GM23338 (cell line): ENCODE results near the gene SEMA3C. TPM values are rescaled to one million over a fixed set of nuclear protein-coding genes. Genes with fewer than 3 reads are reported as not detected.

Experiments used
- ATAC-seq: fragments of 200-7000 bp; cut with Tn5 transposase; 3 replicates; pipeline ENCODE4 v1.9.1; 2020
- DNase-seq: peaks from one replicate; pipeline ENCODE4 v3.0.0-alpha.2; 2015; ENCODE audit warnings: low spot score
- H2AFZ ChIP-seq: fragments of 200-600 bp; sonication (generic); 2 replicates; pipeline ENCODE4 v1.8.0; 2016; ENCODE audit warnings: antibody characterized with exemption, mild to moderate bottlenecking, moderate library complexity
- H3F3A ChIP-seq: fragments of 200-600 bp; sonication (generic); replicated peaks from 2 replicates; pipeline ENCODE4 v1.8.0; 2017; ENCODE audit warnings: antibody characterized with exemption, mixed run types, low read depth
- H3K27ac ChIP-seq: fragments of 200-600 bp; sonication (generic); 2 replicates; pipeline ENCODE4 v1.6.1; 2016; ENCODE audit warnings: low read depth
- H3K27me3 ChIP-seq: fragments of 200-600 bp; sonication (generic); 2 replicates; pipeline ENCODE4 v1.8.0; 2016; ENCODE audit warnings: mild to moderate bottlenecking, mixed run types, moderate library complexity; ENCODE audit not compliant: insufficient read depth
- H3K36me3 ChIP-seq: fragments of 200-600 bp; sonication (generic); 2 replicates; pipeline ENCODE4 v1.8.0; 2016; ENCODE audit warnings: mild to moderate bottlenecking; ENCODE audit not compliant: insufficient read depth
- H3K4me1 ChIP-seq: fragments of 200-600 bp; sonication (generic); 2 replicates; pipeline ENCODE4 v1.8.0; 2016; ENCODE audit warnings: mild to moderate bottlenecking, moderate library complexity; ENCODE audit not compliant: insufficient read depth
- H3K4me2 ChIP-seq: fragments of 200-600 bp; sonication (generic); 2 replicates; pipeline ENCODE4 v1.7.1; 2017; ENCODE audit warnings: mixed run types
- H3K4me3 ChIP-seq: fragments of 200-600 bp; sonication (generic); 2 replicates; pipeline ENCODE4 v1.6.1; 2016; ENCODE audit warnings: mixed run types
- H3K79me2 ChIP-seq: fragments of 200-600 bp; sonication (generic); replicated peaks from 2 replicates; pipeline ENCODE4 v1.8.0; 2017; ENCODE audit warnings: mild to moderate bottlenecking; ENCODE audit not compliant: insufficient read depth
- H3K9me2 ChIP-seq: fragments of 200-600 bp; sonication (generic); 2 replicates; pipeline ENCODE4 v1.8.0; 2017; ENCODE audit not compliant: insufficient read depth
- H4K20me1 ChIP-seq: fragments of 200-600 bp; sonication (generic); replicated peaks from 2 replicates; pipeline ENCODE4 v1.8.0; 2017; ENCODE audit warnings: mild to moderate bottlenecking; ENCODE audit not compliant: insufficient read depth
- H3K27ac Mint-ChIP-seq: 2 replicates; pipeline ENCODE4 v1.8.0; 2020; ENCODE audit warnings: inconsistent platforms, mild to moderate bottlenecking, moderate library complexity, mixed read lengths
- H3K27me3 Mint-ChIP-seq: 3 replicates; pipeline ENCODE4 v1.8.0; 2022; ENCODE audit warnings: low read depth, mild to moderate bottlenecking, moderate library complexity, mixed read lengths, inconsistent platforms; ENCODE audit not compliant: insufficient read depth, poor library complexity
- H3K36me3 Mint-ChIP-seq: 3 replicates; pipeline ENCODE4 v1.8.0; 2021; ENCODE audit warnings: low read depth, mild to moderate bottlenecking, inconsistent platforms, moderate library complexity, mixed read lengths
- H3K4me1 Mint-ChIP-seq: 3 replicates; pipeline ENCODE4 v1.8.0; 2020; ENCODE audit warnings: mild to moderate bottlenecking, inconsistent platforms, mixed read lengths
- H3K4me3 Mint-ChIP-seq: 3 replicates; pipeline ENCODE4 v1.8.0; 2021; ENCODE audit warnings: moderate library complexity, mild to moderate bottlenecking, inconsistent platforms, mixed read lengths
- H3K9me3 Mint-ChIP-seq: 3 replicates; pipeline ENCODE4 v1.8.0; 2020; ENCODE audit warnings: moderate library complexity, mild to moderate bottlenecking, inconsistent platforms, mixed read lengths
- CREB1 ChIP-seq: fragments of 250-450 bp; sonication (Bioruptor Pico); IDR thresholded peaks from 2 replicates; pipeline ENCODE4 v1.5.0; 2020; ENCODE audit warnings: low read depth, mild to moderate bottlenecking, moderate library complexity
- CTCF ChIP-seq, 2 experiments: fragments of 200-600 bp in 1 of 2; sonication (generic) in 1 of 2; conservative IDR thresholded peaks; 2 replicates each; pipeline versions ENCODE4 v1.5.1 to v1.6.1; 2016 to 2017; ENCODE audit warnings: antibody characterized with exemption in 2 of 2, low read depth in 2 of 2, mild to moderate bottlenecking in 2 of 2, moderate library complexity in 1 of 2
- EZH2 ChIP-seq: fragments of 200-600 bp; sonication (generic); IDR thresholded peaks from one replicate; pipeline ENCODE4 v1.8.0; 2017; ENCODE audit warnings: antibody characterized with exemption, mild to moderate bottlenecking, low read depth; ENCODE audit not compliant: unreplicated experiment
- EZH2phosphoT487 ChIP-seq: fragments of 200-600 bp; sonication (generic); IDR thresholded peaks from one replicate; pipeline ENCODE4 v1.8.1; 2018; ENCODE audit warnings: antibody characterized with exemption; ENCODE audit not compliant: unreplicated experiment
- JUNB ChIP-seq: IDR thresholded peaks from one replicate; pipeline ENCODE4 v1.6.1; 2016; ENCODE audit warnings: antibody characterized with exemption; ENCODE audit not compliant: unreplicated experiment
- NANOG ChIP-seq: IDR thresholded peaks from 2 replicates; pipeline ENCODE4 v1.6.1; 2016; ENCODE audit warnings: antibody characterized with exemption, borderline replicate concordance
- POLR2AphosphoS5 ChIP-seq: IDR thresholded peaks from 2 replicates; pipeline ENCODE4 v1.6.1; 2016; ENCODE audit warnings: antibody characterized with exemption, low read depth
- REST ChIP-seq: IDR thresholded peaks from one replicate; pipeline ENCODE4 v1.6.1; 2018; ENCODE audit warnings: antibody characterized with exemption; ENCODE audit not compliant: unreplicated experiment
- STAT1 ChIP-seq: IDR thresholded peaks from one replicate; pipeline ENCODE4 v1.6.1; 2016; ENCODE audit warnings: antibody characterized with exemption; ENCODE audit not compliant: unreplicated experiment
- ZNF114 ChIP-seq: fragments of 250-450 bp; sonication (Bioruptor Pico); IDR thresholded peaks from 2 replicates; pipeline ENCODE4 v1.5.0; 2020; ENCODE audit warnings: mild to moderate bottlenecking, moderate library complexity
- ZNF331 ChIP-seq: fragments of 250-450 bp; sonication (Bioruptor Pico); IDR thresholded peaks from 2 replicates; pipeline ENCODE4 v1.5.0; 2020; ENCODE audit warnings: low read depth, mild to moderate bottlenecking, moderate library complexity
- polyA plus RNA-seq: library from polyadenylated mRNA; unstranded; fragments of >200 nt; fragmentation: Nextera tagmentation; extraction: Ambion mirVana; gene quantifications from 2 replicates; pipeline ENCODE4 v1.2.1, GENCODE V29; 2016
- total RNA-seq: library from RNA; depleted of rRNA; stranded (reverse); fragments of >200 nt; shearing (Covaris generic); gene quantifications from 2 replicates; pipeline ENCODE4 v1.2.3, GENCODE V29; 2014
- TF ChIP-seq, protein P1 (sequence below): fragments of 250-450 bp; sonication (Bioruptor Pico); IDR thresholded peaks from 2 replicates; pipeline ENCODE4 v1.5.0; 2020; ENCODE audit warnings: mild to moderate bottlenecking, moderate library complexity
- TF ChIP-seq, protein P2 (sequence below): IDR thresholded peaks from 2 replicates; pipeline ENCODE4 v1.6.1; 2016; ENCODE audit warnings: antibody characterized with exemption

The SEMA3C gene
- total and polyA plus RNA-seq, 2 experiments from 2014 or later, result 1.0 to 3.5 TPM

DNA sequence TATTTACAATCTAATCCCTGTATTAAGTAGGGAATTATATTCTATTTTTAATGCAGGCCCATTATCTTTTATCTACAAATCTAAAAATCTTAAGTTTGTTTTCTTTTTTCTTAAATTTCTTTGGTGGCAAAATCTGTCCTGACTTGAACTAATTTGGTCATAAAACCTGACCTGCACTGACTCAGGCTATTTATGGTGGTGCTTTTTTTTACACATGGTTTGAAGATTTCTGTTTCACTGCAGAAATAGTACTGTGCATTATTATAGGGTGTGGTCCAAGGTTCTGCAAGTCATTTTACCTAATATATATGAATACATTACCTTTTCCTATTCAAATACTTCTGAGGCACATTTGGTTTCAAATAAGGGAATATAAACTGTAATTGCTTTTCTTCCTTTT lies 143.4 kb downstream of the SEMA3C start:
- peaks cover 19% of the 10 kb centered on the region for H3K4me1 Mint-ChIP-seq
- DNase-seq, result no peak
- H3K4me2 ChIP-seq, result no peak overlapping the region
- no peak for ATAC-seq
- no peaks in the 10 kb centered on the region; the same call in 1 of the 2 replicates for H3K9me2 ChIP-seq
- no peaks in the 10 kb centered on the region for H3K27me3 ChIP-seq
- no peaks in the 10 kb centered on the region for H3K27me3 Mint-ChIP-seq
- H3K9me3 Mint-ChIP-seq, result no peaks in the 10 kb centered on the region
- H3K4me3 Mint-ChIP-seq, result no peak overlapping the region
- no peak overlapping the region for H3K4me3 ChIP-seq
- no peak overlapping the region for H2AFZ ChIP-seq
- TF ChIP-seq ZNF114 (no peak), EZH2 (no peak), REST (no peak), EZH2phosphoT487 (no peak), CTCF (conservative IDR thresholded peaks at IDR 0.05; ENCODE audit: low read depth in 2 of 2) (no peak), STAT1 (no peak), JUNB (no peak), NANOG (no peak), CREB1 (CRISPR knock-in tag) (no peak), ZNF331 (CRISPR knock-in tag) (no peak), POLR2AphosphoS5 (no peak)
- TF ChIP-seq, protein P1, sequence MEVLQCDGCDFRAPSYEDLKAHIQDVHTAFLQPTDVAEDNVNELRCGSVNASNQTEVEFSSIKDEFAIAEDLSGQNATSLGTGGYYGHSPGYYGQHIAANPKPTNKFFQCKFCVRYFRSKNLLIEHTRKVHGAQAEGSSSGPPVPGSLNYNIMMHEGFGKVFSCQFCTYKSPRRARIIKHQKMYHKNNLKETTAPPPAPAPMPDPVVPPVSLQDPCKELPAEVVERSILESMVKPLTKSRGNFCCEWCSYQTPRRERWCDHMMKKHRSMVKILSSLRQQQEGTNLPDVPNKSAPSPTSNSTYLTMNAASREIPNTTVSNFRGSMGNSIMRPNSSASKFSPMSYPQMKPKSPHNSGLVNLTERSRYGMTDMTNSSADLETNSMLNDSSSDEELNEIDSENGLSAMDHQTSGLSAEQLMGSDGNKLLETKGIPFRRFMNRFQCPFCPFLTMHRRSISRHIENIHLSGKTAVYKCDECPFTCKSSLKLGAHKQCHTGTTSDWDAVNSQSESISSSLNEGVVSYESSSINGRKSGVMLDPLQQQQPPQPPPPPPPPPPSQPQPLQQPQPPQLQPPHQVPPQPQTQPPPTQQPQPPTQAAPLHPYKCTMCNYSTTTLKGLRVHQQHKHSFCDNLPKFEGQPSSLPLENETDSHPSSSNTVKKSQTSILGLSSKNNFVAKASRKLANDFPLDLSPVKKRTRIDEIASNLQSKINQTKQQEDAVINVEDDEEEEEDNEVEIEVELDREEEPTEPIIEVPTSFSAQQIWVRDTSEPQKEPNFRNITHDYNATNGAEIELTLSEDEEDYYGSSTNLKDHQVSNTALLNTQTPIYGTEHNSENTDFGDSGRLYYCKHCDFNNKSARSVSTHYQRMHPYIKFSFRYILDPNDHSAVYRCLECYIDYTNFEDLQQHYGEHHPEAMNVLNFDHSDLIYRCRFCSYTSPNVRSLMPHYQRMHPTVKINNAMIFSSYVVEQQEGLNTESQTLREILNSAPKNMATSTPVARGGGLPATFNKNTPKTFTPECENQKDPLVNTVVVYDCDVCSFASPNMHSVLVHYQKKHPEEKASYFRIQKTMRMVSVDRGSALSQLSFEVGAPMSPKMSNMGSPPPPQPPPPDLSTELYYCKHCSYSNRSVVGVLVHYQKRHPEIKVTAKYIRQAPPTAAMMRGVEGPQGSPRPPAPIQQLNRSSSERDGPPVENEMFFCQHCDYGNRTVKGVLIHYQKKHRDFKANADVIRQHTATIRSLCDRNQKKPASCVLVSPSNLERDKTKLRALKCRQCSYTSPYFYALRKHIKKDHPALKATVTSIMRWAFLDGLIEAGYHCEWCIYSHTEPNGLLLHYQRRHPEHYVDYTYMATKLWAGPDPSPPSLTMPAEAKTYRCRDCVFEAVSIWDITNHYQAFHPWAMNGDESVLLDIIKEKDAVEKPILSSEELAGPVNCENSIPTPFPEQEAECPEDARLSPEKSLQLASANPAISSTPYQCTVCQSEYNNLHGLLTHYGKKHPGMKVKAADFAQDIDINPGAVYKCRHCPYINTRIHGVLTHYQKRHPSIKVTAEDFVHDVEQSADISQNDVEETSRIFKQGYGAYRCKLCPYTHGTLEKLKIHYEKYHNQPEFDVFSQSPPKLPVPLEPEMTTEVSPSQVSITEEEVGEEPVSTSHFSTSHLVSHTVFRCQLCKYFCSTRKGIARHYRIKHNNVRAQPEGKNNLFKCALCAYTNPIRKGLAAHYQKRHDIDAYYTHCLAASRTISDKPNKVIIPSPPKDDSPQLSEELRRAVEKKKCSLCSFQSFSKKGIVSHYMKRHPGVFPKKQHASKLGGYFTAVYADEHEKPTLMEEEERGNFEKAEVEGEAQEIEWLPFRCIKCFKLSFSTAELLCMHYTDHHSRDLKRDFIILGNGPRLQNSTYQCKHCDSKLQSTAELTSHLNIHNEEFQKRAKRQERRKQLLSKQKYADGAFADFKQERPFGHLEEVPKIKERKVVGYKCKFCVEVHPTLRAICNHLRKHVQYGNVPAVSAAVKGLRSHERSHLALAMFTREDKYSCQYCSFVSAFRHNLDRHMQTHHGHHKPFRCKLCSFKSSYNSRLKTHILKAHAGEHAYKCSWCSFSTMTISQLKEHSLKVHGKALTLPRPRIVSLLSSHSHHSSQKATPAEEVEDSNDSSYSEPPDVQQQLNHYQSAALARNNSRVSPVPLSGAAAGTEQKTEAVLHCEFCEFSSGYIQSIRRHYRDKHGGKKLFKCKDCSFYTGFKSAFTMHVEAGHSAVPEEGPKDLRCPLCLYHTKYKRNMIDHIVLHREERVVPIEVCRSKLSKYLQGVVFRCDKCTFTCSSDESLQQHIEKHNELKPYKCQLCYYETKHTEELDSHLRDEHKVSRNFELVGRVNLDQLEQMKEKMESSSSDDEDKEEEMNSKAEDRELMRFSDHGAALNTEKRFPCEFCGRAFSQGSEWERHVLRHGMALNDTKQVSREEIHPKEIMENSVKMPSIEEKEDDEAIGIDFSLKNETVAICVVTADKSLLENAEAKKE (CRISPR knock-in tag), result no peak
- TF ChIP-seq, protein P2, sequence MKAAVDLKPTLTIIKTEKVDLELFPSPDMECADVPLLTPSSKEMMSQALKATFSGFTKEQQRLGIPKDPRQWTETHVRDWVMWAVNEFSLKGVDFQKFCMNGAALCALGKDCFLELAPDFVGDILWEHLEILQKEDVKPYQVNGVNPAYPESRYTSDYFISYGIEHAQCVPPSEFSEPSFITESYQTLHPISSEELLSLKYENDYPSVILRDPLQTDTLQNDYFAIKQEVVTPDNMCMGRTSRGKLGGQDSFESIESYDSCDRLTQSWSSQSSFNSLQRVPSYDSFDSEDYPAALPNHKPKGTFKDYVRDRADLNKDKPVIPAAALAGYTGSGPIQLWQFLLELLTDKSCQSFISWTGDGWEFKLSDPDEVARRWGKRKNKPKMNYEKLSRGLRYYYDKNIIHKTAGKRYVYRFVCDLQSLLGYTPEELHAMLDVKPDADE, result no peak
- no peaks in the 10 kb centered on the region for H3K79me2 ChIP-seq
- H3K36me3 ChIP-seq, result no peaks in the 10 kb centered on the region
- H3K27ac Mint-ChIP-seq, result no peak overlapping the region
- peaks cover 4% of the 10 kb centered on the region; the same call in 1 of the 2 replicates for H3K4me1 ChIP-seq
- H3K27ac ChIP-seq, result no peak overlapping the region
- no peaks in the 10 kb centered on the region for H3F3A ChIP-seq
- no peaks in the 10 kb centered on the region for H3K36me3 Mint-ChIP-seq
- H4K20me1 ChIP-seq, result no peaks in the 10 kb centered on the region
